Ammon's horn (tissue), 1 donor: Measurements from ENCODE around the gene SELENOP.
"Not testable (repeated sequence)": the region's sequence is repeated elsewhere in the genome, so short reads cannot be mapped to it uniquely, and the experiment has no call there.

Source experiments
- DNase-seq: peaks from one replicate; pipeline ENCODE4 v3.0.0-alpha.2; 2016; ENCODE audit warnings: low spot score

SELENOP gene

GRCh38 chr5:42826757-42827515, 15.2 kb upstream of the SELENOP start:
- DNase-seq: no peak

- DNase-seq: no peak
These were observed 13.9 kb upstream of the SELENOP start for GRCh38 chr5:42825422-42826148.

DNA sequence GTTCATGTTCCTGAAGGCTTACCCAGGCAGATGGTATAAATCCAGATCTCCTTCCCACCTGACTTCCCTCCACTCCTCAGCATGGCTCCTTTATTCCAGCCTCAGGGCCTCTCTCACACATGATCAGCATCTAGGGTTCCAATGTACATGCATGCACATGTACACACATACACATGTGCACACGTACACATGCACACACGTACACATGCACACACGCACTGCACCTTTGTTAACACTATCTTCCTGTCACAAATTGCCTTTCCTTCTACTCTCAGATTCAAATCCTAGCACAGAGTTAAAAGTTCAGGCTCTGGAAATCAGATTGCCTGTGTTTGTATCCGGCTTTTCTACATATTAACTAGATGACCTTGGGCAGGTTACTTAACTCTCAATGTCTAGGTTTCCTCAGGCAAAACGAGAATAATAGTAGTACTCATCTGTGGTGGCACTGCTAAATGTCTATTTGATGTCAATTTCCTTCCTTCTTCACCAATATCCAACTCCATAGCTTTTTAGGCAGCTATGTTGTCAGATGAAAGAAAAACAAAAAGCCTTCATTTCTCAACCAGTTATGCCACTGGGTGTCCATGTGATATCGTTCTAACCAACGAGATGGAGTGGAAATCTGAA, 12.8 kb upstream of the SELENOP start:
- no peak for DNase-seq

GRCh38 chr5:42822548-42822947, 10.9 kb upstream of the SELENOP start:
- no peak for DNase-seq

- no peak for DNase-seq
These were observed 8.1 kb upstream of the SELENOP start for GRCh38 chr5:42819745-42820144.

DNA sequence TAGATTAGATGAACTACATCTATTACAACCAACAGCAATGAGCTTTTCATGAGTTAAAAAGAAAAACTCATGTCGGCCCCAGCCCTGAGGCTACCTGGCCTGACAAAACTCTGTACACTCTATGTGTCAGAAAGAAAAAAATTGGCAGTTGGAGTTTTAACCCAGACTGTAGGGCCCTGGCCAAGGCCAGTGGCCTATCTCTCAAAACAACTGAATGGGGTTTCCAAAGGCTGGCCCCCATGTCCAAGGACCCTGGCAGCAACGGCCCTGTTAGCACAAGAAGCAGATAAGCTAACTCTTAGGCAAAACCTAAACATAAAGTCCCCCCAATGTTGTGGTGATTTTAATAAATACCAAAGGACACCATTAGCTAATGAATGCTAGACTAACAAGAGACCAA, 4.9 kb upstream of the SELENOP start:
- DNase-seq: not testable (repeated sequence)

- DNase-seq: peak; percentile 39
These were observed 1.8 kb upstream of the SELENOP start for GRCh38 chr5:42813533-42813932.

- DNase-seq: no peak
These were observed 928 bp upstream of the SELENOP start for GRCh38 chr5:42812620-42813019.

GRCh38 chr5:42810834-42811590, 680 bp downstream of the SELENOP start:
- DNase-seq: no peak

- DNase-seq: no peak
These were observed 2.6 kb downstream of the SELENOP start for GRCh38 chr5:42808888-42809611.

- DNase-seq: peak; percentile 53
These were observed 3.8 kb downstream of the SELENOP start for GRCh38 chr5:42807722-42808447.

- no peak for DNase-seq
These were observed 4.9 kb downstream of the SELENOP start for GRCh38 chr5:42806701-42807262.

- no peak for DNase-seq
These were observed 5.5 kb downstream of the SELENOP start for GRCh38 chr5:42806004-42806700.

DNA sequence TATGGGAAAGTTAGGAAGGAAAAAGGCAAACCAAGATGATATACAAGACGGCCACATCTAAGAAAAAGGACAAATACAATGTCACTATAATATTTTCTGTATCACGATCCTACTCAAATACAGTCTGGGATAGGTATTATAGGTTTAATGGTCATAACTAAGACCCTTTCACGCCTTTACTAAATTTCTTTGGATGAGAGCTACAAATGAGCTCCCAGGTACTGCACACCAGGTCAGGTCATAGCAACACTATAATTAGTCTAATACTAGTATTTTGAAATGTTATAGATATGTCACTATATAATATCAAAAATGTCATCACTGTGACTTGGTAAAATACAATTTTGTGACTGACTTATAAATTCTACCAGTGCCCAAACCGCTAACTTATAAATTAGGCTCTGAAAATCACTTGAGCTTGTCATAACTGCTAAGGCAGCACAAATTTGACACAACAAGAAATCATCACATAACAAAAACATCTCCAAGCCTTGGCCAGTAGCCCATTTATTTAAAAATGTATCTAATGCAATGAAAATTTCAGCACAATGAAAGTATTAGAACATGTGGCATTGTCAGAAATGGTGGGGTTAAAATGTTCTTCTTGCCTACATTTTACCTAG, 6.9 kb downstream of the SELENOP start:
- DNase-seq: no peak

DNA sequence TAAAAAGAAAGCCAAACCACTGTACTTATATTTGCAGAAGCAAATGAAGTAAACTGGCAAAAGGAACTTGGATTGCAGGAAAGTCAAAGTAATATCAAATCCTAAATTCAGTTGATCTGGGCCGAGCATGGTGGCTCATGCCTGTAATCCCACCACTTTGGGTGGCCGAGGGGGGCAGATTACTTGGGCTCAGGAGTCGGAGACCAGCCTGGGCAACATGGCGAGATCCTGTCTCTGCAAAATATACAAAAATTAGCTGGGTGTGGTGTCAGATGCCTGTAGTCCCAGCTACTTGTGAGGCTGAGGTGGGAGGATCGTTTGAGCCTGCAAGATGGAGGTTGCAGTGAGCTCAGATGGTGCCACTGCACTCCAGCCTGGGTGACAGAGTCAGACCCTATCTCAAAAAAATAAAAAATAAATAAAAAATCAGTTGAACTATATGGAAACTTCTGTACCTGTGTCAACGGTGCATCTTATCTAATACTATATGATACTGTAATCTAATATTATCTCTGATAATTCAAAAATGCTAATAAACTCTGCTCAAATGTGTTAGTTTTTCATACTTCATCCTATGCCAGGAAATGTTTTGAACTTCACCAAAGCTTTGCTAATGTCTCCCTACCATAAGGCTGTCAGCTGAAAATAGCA, 10.1 kb downstream of the SELENOP start:
- no peak for DNase-seq

DNA sequence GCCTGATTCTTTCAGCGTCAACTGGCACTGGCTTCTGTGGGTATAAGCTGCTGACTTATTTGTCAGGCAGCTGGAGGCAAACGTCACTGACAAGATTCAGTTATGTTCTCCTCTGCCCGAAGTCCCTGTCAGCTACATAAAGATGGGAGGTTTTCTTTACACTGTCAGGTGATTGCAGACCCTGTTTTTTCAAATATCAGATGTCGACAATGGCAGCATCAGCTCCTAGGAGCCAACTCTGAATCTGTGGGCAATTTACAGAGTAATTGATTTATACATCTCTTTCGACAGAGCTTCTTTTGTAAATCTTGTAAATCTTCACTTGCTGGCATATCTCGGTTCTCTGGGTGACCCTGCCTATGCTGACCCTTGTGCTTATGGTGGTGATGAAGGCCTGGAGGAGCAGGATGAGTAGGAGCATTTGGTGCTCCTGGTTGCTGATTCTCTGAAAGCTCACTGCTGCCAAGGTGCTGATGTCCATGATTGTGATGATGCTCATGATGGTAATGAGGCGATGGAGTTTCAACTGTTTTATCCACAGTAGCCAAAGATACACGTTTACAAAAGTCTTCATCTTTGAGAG, 10.9 kb downstream of the SELENOP start:
- no peak for DNase-seq

DNA sequence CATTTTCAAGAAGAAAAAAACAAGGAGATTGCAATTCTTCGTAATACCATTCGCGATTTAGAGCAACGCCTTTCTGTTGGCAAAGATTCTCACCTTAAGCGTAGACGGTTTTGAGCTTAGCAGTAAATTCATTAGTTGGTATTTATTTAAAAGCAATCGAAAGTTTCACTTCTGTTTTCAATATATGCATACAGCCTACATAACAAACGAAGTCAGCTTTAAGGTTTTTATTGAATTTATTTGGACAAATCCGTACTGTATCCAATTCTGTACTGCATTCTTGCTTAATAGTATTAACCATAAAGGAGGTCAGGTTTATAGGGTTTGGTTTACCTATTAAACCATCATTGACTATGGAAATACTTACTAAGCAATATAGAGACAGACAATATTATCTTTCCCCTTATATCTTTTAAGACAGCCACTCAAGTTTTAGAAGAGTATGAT, 12.0 kb downstream of the SELENOP start:
- DNase-seq: no peak

DNA sequence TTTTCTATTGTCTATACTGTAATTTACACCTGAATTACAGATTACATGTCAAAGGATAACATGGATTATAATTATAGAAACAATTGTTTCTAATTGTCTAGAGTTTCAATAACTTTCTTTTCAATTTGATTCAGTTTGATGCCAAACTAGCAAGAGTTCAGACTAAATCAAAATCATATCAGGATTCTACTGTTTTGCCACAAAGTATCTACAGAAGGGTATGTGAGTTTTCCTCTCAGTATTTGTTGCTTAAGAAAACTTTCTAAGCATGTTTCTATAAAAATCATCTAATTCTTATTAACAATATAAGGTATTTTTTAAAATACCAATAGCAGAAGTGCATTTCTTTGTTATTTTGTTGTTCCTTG, 12.5 kb downstream of the SELENOP start:
- DNase-seq: no peak
